Globus pallidus (tissue), 1 donor: ENCODE measurements around the gene COL15A1.

ENCODE experiments used
- DNase-seq: peaks from one replicate; pipeline ENCODE4 v3.0.0-alpha.2; 2015; ENCODE audit warnings: low spot score

COL15A1 gene

DNA sequence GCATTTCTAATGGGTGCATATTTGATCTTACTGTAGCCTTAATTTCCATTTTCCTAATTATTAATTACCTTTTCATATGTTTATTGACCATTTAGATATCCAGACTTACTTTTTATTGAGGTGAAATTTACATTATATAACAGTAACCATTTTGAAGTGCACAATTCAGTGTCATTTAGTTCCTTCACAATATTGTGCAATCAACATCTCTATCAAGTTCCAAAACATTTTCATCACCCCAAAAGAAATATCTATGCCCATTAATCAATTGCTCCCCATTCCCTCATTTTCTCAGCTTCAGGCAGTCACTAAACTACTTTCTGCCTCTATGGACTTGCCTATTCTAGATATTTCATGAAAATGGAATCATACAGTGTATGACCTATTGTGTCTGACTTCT lies 5.9 kb downstream of the COL15A1 start:
- no peak for DNase-seq

- no peak for DNase-seq
Measured at GRCh38 chr9:98950262-98950661, 6.6 kb downstream of the COL15A1 start.

DNA sequence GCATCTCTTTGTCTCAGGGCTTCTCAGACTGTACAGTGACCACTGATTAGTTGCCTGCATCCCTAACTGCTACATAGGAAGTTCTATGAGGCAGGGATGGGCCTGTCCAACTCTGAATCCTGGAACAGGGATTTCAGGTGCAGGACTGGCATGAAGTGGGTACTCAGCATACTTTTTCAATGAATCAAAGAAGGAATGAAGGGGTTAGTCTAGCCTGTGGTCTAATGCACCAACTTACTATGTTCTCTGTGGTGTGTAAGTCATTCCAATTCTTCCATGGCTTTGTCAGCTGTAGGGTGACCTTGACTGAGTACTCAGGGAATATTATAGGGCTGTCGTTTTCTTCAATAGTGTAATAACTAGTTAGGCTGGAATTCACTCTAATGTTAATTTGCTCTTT lies 8.3 kb downstream of the COL15A1 start:
- no peak for DNase-seq

DNA sequence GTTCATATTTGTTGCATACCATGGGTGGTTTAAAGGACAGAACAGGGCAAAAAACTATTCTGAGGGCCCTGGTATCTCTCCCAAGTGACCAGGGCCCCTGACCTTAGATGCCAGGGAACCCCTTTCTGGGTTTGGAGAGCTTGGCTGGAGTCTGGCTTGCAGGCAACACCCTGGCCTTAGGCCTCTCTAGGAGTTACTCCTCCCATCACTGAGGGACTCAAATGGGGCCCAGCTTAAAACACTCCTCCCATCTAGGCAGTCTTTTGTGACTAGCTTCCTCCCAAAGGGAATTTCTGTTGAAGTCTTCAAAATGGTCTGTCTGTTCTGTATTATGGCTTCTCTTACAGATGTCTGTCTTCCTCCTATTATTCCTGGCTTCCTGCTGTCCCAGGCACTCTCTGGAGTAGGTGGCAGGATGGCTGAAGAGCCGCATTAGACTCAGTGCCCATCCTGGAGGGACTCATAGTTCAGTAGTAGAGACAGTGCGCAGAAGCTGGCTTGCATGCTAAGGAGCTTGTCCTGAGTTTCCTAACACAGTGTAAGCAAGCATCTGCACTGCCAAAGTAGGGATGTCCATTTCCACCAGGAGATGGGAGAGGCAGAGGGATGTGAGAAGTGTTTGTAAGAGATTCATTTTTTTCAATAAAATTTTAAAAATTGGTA lies 10.0 kb downstream of the COL15A1 start:
- no peak for DNase-seq

- DNase-seq, result no peak
Measured at GRCh38 chr9:98954244-98954610, 10.5 kb downstream of the COL15A1 start.

- no peak for DNase-seq
Measured at GRCh38 chr9:98955259-98955658, 11.6 kb downstream of the COL15A1 start.

GRCh38 chr9:98957826-98958225 lies 14.1 kb downstream of the COL15A1 start:
- DNase-seq, result no peak

- no peak for DNase-seq
Measured at GRCh38 chr9:98958271-98958984, 14.7 kb downstream of the COL15A1 start.

DNA sequence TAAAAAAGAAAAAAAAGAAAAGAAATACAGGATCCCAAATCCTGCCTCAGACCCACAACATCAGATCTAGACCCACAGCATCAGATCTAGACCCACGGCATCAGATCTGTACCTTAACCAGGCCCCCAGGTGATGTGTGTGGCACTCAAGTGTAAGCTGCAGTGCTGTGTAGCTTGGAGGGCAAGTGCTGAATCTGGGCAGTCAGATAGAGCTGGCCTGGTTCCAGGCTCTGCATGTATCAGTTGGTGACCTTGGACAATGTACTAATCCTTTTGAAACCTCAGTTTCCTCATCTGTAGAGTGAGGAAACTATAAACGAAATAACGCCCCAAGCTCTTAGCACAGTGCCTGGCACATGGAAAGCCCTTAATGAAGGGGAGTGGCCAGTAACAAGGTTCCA lies 16.7 kb downstream of the COL15A1 start:
- DNase-seq, result no peak

GRCh38 chr9:98961513-98962180 lies 17.9 kb downstream of the COL15A1 start:
- no peak for DNase-seq

- no peak for DNase-seq
Measured at GRCh38 chr9:98962181-98962560, 18.5 kb downstream of the COL15A1 start.

- no peak for DNase-seq
Measured at GRCh38 chr9:98962861-98963260, 19.2 kb downstream of the COL15A1 start.

DNA sequence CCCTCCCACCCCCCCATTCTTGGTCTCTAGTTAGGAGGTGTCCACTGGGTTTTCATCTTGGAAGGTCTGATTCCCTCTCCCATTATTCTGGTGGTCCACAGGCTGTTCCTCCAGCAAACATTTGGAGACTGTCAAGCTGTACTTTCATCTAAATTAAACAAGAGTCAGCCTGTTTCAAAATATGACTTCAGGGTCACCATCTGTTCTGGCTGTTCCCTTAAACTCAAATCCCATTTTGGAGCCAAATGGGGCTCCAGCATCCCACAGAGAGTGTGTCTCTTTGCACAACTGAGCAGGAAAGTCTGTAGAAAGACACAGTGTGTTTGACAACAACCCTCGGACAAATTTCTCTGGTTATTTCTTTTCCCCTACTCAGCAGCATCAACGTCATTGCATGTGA lies 20.5 kb downstream of the COL15A1 start:
- DNase-seq, result no peak

- no peak for DNase-seq
Measured at GRCh38 chr9:98964911-98965336, 21.2 kb downstream of the COL15A1 start.

DNA sequence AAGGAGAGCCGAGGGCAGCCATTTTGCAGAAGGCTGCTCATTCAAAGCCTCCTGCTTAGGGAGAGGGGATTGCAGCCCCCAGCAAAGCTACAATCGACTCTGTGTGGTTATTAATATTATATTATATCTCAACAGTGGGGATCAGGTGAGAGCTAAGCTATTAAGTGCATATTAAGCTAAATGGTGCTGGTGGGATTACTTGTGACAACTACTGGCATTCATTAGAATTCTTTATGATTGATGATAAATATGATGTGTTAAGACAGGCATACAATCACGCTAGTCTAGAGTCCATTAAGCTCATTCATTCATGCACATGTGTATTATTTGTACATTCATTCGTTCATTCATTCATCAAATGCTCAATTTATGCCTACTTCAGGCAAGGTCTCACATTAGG lies 23.0 kb downstream of the COL15A1 start:
- DNase-seq, result no peak

DNA sequence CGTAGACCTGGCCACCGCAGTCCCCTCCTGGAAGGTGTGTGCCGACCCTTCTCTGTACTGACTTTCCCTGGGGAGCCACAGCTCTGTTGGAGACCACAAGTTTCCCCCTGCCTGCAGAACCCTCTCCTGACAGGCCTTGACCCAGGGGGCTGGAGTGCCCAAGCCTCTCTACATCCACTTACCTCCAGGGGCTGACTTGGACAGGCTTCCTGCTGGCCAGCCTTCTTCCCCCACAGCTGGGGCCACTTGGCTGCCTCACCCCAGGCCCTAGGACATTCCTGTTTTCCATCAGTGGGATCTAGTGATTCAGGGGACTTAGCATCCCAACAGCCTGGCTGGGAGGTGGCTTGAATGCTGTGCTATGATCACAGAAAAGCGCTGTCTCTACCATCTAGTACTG lies 23.6 kb downstream of the COL15A1 start:
- DNase-seq, result no peak

DNA sequence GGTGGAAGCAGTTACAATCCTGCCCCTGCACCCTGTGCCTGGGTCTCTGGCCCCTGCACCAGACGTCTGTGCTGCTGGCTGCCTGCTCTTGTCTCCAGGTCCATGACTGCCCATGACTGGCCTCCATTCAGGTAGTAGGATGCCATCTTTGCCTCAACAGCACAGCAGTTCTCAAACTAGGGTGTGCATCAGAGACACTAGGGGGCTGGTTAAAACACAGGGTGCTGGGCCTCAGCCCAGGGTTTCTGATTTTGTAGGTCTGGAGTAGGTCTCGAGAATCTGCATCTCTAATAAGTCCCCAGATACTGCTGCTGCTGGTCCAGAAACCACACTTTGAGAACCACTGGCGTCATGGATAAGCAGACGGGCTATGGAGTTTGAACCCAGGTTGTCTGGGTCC lies 24.0 kb downstream of the COL15A1 start:
- DNase-seq, result no peak

- DNase-seq, result no peak
Measured at GRCh38 chr9:98968601-98969337, 25.1 kb downstream of the COL15A1 start.

GRCh38 chr9:98970532-98971041 lies 26.9 kb downstream of the COL15A1 start:
- DNase-seq, result no peak

- DNase-seq, result peak; percentile 88
Measured at GRCh38 chr9:98971168-98971914, 27.6 kb downstream of the COL15A1 start.

DNA sequence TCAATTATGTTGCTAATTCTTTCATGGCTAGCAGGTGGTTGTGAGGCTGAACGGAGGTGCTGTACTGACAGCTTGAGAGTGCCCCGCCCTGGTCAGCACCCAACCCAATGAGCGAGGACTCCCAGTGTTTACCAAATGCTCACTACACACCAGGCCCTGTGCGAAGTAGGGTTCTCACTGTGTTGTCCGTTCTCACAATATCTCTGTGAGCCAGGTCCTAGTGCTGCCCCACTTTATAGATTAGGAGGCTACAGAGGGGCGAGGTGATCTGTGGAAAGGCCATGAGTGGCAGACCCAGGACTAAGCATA lies 28.2 kb downstream of the COL15A1 start:
- DNase-seq, result no peak

DNA sequence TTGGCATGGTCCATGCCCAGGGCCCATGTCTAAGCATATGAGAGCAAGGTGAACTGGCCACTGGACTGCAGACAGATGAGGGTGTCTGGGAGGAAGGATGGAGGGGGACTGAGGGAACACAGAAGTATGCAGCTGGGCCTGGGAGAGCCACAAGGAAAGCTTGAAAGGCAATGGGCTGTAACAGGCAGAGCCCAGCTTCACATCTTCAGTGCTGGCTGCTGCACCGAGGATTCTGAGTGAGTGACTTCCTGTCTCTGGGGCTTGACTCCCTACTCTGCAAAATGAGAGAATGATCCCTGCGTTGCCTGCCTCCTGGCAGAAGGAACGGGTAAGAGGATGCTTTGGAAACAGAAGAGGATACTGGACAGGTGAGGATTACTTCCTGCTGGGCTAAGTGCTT lies 29.0 kb downstream of the COL15A1 start:
- DNase-seq, result no peak
